ENCODE measurements around the gene GPR137B.

DNA sequence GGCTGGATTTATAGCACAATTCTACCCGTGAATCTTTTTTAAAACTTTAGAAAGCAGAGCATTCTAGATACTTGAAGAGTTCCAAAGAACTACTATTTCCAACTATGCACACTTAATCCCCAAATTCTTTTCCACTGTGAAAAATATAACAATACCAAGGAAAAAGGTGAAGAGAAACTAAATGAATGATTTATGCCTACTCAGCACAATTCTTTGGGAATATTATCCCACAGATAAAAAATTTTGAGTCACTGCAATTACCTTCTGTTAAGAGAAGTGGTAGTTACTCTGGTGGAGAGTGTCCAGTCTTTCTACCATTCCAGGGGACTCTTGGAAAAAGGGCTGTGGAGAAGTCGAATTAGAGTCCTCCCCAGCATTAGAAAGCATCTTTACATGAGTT lies 100.2 kb downstream of the GPR137B start:
- TF ChIP-seq, protein P1, sequence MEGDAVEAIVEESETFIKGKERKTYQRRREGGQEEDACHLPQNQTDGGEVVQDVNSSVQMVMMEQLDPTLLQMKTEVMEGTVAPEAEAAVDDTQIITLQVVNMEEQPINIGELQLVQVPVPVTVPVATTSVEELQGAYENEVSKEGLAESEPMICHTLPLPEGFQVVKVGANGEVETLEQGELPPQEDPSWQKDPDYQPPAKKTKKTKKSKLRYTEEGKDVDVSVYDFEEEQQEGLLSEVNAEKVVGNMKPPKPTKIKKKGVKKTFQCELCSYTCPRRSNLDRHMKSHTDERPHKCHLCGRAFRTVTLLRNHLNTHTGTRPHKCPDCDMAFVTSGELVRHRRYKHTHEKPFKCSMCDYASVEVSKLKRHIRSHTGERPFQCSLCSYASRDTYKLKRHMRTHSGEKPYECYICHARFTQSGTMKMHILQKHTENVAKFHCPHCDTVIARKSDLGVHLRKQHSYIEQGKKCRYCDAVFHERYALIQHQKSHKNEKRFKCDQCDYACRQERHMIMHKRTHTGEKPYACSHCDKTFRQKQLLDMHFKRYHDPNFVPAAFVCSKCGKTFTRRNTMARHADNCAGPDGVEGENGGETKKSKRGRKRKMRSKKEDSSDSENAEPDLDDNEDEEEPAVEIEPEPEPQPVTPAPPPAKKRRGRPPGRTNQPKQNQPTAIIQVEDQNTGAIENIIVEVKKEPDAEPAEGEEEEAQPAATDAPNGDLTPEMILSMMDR (conservative IDR thresholded peaks at IDR 0.05; ENCODE audit: low read depth in 2 of 2) = no peak
- TF ChIP-seq POLR2AphosphoS5 (IDR thresholded peaks at IDR 0.05; ENCODE audit: low read depth) (no peak), EZH2phosphoT487 (IDR thresholded peaks at IDR 0.05; ENCODE audit: unreplicated experiment) (no peak), STAT1 (IDR thresholded peaks at IDR 0.05; ENCODE audit: unreplicated experiment) (no peak), EZH2 (IDR thresholded peaks at IDR 0.05; ENCODE audit: low read depth, unreplicated experiment) (no peak), REST (IDR thresholded peaks at IDR 0.05; ENCODE audit: unreplicated experiment) (no peak)
